BJ (cell line): Measurements from ENCODE around the gene NXPE4. TPM values are rescaled to one million over a fixed set of nuclear protein-coding genes. Genes with fewer than 3 reads are reported as not detected.
"Not testable (repeated sequence)": the region's sequence is repeated elsewhere in the genome, so short reads cannot be mapped to it uniquely, and the experiment has no call there.

Experiments used
- CTCF ChIA-PET: fragments of 350-600 bp; formaldehyde crosslinking; extraction: SDS; loops from one replicate; lab custom pipeline; 2021; ENCODE audit warnings: antibody characterized with exemption, inconsistent platforms; lab: Yijun Ruan, JAX
- POLR2A ChIA-PET: fragments of 300-600 bp; sonication (Branson Sonifier 250); formaldehyde crosslinking; extraction: SDS; loops from one replicate; lab custom pipeline; 2021; ENCODE audit warnings: antibody characterized with exemption; lab: Charles Lee
- DNase-seq: peaks from one replicate; pipeline ENCODE4 v3.0.0-alpha.2; 2011; ENCODE audit warnings: low read depth
- H3K27me3 ChIP-seq: 2 replicates; pipeline ENCODE4 v1.6.0; 2011; ENCODE audit warnings: low read length; ENCODE audit not compliant: control insufficient read depth, insufficient read depth
- H3K36me3 ChIP-seq: 2 replicates; pipeline ENCODE4 v1.5.1; 2011; ENCODE audit warnings: low read length; ENCODE audit not compliant: control insufficient read depth, insufficient read depth
- H3K4me3 ChIP-seq: 2 replicates; pipeline ENCODE4 v1.5.1; 2011; ENCODE audit warnings: low read depth, mild to moderate bottlenecking, control low read depth, low read length
- CTCF ChIP-seq: IDR thresholded peaks from 2 replicates; pipeline ENCODE4 v1.5.1; 2011; ENCODE audit warnings: low read depth, mild to moderate bottlenecking, control low read depth, inconsistent platforms, low read length, moderate library complexity; ENCODE audit not compliant: insufficient read depth
- polyA minus RNA-seq: library from RNA; depleted of rRNA, polyadenylated mRNA; stranded (reverse); fragments of >200 nt; gene quantifications from 2 replicates; pipeline ENCODE4 v1.2.3, GENCODE V29; 2011; rRNA and poly(A)+ RNA removed
- polyA plus RNA-seq: library from polyadenylated mRNA; depleted of rRNA; stranded (reverse); fragments of >200 nt; gene quantifications from 2 replicates; pipeline ENCODE4 v1.2.3, GENCODE V29; 2011; rRNA removed

NXPE4 gene
- polyA plus RNA-seq, result not detected in 2 replicates
- polyA minus RNA-seq, result not detected in 2 replicates

- CTCF ChIA-PET, result interaction anchor here (1.2 kb wide), 1 partner anchor 11 kb away, joined by 3 read pairs; no protein-coding TSS in a partner anchor
- Histone ChIP-seq H3K36me3 (no peaks in the 10 kb centered on the region), H3K4me3 (no peak within 1 kb of the TSS), H3K27me3 (no peaks in the 10 kb centered on the region)
- no peak for DNase-seq
- TF ChIP-seq CTCF, result no peak
- POLR2A ChIA-PET, result no interaction called here
Measured at GRCh38 chr11:114595571-114595970, at the start of gene NXPE4. Gene NXPE4 (minus strand): TSS chr11:114595786. CDS start chr11:114594759, 1,027 bp downstream.

- DNase-seq, H3K4me3 ChIP-seq, H3K36me3 ChIP-seq, H3K27me3 ChIP-seq, CTCF ChIA-PET, POLR2A ChIA-PET: not testable (repeated sequence)
Measured at GRCh38 chr11:114639440-114639839, 43.9 kb upstream of the NXPE4 start.

- H3K36me3 ChIP-seq, POLR2A ChIA-PET, CTCF ChIA-PET, DNase-seq, H3K4me3 ChIP-seq, H3K27me3 ChIP-seq: not testable (repeated sequence)
Measured at GRCh38 chr11:114631445-114631965, 35.9 kb upstream of the NXPE4 start.

- ChIA-PET CTCF (no interaction called here), POLR2A (no interaction called here)
- no peak for DNase-seq
- Histone ChIP-seq H3K27me3 (no peaks in the 10 kb centered on the region), H3K4me3 (no peak overlapping the region), H3K36me3 (no peaks in the 10 kb centered on the region)
- TF ChIP-seq CTCF, result no peak
Measured at GRCh38 chr11:114625294-114625693, 29.7 kb upstream of the NXPE4 start.

- DNase-seq, result no peak
- Histone ChIP-seq H3K4me3 (no peak overlapping the region), H3K27me3 (no peaks in the 10 kb centered on the region), H3K36me3 (no peaks in the 10 kb centered on the region)
- POLR2A ChIA-PET, result no interaction called here
- TF ChIP-seq CTCF, result no peak
- CTCF ChIA-PET, result no interaction called here
Measured at GRCh38 chr11:114624455-114625207, 29.0 kb upstream of the NXPE4 start.

GRCh38 chr11:114623720-114624119, 28.1 kb upstream of the NXPE4 start:
- TF ChIP-seq CTCF, result no peak
- no peaks in the 10 kb centered on the region for H3K27me3 ChIP-seq
- CTCF ChIA-PET, result no interaction called here
- POLR2A ChIA-PET, result no interaction called here
- H3K4me3 ChIP-seq, result no peak overlapping the region
- DNase-seq, result no peak
- H3K36me3 ChIP-seq, result no peaks in the 10 kb centered on the region
